ENCODE measurements around the gene EXD3. TPM values are rescaled to one million over a fixed set of nuclear protein-coding genes. Genes with fewer than 3 reads are reported as not detected.
"Not testable (repeated sequence)": the region's sequence is repeated elsewhere in the genome, so short reads cannot be mapped to it uniquely, and the experiment has no call there.

EXD3 gene
- total RNA-seq, 1 donor from 2014 or later: 7.6 TPM

DNA sequence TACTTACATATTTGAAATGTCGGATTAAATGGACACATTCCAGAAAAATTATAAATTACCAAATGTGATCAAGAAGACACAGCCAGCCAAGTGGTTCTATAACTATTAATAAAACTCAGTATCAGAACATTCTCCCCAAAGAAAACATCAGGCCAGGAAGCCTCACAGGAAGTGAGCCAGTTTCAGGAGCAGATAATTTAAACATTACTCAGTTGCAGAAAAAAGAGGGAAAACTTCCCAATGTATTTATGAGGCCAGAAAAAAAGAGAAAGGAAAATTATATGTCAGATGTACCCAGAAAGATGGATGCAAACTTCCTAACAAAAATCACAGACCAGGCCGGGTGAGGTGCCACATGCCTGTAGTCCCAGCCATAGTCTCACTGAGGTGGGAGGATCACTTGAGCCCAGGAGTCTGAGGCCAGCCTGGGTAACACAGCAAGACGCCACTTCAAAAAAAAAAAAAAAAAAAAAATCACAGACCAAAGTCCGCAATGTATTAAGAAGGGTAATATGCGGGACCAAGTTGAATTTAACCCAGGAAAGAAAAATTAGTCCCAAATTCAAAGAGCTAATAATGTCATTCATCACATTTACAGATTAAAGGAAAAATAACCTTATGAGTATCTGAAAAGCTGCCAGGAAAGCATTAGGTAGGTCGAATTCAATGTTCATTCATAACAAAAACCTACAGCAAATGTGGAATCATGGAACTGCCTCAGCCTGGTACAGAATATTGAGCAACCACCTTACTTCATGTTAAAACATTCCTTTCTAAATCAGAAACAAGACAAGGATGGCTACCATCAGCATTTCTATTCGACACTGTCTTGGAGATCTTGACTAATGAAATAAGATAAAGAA lies 83.7 kb downstream of the EXD3 start:
- DNase-seq: no peak

DNA sequence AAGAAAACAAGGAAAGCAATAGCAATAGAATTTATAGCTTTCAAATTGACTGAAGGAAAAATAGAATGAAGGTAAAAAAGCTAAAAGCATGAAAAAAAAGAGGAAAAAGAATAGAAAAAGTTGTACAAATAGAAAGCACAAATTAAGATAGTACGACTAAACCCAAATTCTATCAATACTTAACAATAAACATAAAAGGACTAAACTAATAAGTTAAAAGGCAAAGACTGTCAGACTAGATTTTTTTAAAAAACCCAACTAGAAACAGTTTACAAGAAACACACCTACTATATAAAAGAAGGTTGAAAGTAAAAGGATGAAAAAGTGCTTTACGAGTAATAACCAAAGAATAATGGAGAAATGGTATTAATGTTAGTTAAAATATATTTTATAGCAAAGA lies 86.2 kb downstream of the EXD3 start:
- no peak for DNase-seq

DNA sequence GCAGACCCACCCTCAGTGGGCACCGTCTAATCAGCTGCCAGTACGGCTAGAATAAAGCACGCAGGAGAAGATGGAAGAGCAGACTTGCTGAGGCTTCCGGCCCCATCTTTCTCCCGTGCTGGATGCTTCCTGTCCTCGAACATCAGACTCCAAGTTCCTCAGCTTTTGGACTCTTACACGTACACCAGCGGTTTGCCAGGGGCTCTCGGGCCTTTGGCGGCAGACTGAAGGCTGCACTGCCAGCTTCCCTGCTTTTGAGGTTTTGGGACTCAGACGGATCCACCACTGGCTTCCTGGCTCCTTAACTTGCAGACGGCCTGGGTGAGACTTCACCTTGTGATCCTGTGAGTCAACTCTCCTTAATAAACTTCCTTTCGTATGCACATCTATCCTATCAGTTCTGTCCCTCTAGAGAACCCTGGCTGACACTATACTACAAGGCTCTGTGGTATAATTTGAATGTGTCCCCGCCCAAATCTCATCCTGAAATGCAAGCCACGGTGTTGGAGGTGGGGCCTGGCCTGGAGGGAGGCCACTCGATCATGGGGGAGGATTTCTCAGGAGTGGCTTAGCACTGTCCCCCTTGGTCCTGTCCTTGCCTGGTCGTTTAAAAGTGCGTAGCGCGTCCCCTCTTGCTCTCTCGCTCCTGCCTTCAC lies 89.8 kb downstream of the EXD3 start:
- no peak for DNase-seq

DNA sequence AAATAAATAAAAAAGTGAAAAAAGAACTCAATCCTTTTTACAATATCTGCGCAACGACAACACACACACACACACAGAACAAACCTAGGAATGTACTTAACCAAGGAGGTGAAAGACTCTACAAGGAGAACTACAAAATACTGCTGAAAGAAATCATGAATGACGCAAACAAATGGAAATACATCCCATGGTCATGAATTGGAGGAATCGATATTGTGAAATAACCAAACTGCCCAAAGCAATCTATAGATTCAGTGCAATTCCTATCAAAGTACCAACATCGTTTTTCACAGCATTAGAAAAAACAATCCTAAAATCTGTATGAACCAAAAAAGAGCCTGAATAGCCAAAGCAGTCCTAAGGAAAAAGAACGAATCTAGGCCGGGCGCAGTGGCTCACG lies 91.0 kb downstream of the EXD3 start:
- DNase-seq: no peak

DNA sequence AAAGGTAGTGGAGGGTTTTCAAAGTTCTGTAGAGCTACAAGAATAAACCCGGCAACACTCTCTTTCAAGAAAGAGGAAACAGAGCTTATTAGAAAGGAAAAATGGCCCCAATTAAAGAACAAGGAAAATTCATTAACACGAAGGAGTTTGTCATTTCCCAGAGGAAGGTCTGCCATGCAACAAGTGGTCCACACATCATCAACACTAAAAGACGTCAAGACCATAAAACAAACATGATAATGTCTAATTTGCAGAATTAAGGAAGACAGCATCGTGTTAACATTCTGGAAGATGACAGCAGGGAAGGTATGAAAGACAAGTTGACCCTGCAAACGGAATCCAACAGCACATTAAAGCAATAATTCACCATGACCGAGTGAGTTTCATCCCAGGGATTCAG lies 92.3 kb downstream of the EXD3 start:
- DNase-seq: no peak

DNA sequence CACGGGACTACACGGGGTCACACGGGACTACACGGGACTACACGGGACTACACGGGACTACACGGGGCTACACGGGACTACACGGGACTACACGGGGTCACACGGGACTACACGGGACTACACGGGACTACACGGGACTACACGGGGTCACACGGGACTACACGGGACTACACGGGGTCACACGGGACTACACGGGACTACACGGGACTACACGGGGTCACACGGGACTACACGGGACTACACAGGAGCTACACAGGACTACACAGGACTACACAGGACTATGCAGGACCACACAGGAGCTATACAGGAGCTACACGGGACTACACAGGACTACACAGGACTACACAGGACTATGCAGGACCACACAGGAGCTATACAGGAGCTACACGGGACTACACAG lies 93.4 kb downstream of the EXD3 start:
- not testable (repeated sequence) for DNase-seq

DNA sequence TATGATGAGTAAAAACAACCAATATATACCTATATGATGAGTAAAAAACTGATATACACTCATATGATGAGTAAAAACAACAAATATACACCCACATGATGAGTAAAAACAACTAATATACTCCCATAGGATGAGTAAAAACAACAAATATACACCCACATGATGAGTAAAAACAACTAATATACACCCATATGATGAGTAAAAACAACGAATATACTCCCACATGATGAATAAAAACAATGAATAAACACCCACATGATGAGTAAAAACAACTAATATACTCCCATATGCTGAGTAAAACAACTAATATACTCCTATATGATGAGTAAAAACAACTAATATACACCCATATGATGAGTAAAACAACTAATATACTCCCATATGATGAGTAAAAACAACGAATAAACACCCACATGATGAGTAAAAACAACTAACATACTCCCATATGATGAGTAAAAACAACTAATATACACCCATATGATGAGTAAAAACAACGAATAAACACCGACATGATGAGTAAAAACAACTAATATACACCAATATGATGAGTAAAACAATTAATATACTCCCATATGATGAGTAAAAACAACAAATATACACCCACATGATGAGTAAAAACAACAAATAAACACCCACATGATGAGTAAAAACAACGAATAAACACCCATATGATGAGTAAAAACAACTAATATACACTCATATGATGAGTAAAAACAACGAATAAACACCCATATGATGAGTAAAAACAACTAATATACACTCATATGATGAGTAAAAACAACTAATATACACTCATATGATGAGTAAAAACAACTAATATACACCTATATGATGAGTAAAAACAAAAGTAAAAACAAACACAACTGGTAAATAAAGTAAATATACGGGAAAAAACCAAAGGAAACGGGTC lies 95.1 kb downstream of the EXD3 start:
- DNase-seq: not testable (repeated sequence)

DNA sequence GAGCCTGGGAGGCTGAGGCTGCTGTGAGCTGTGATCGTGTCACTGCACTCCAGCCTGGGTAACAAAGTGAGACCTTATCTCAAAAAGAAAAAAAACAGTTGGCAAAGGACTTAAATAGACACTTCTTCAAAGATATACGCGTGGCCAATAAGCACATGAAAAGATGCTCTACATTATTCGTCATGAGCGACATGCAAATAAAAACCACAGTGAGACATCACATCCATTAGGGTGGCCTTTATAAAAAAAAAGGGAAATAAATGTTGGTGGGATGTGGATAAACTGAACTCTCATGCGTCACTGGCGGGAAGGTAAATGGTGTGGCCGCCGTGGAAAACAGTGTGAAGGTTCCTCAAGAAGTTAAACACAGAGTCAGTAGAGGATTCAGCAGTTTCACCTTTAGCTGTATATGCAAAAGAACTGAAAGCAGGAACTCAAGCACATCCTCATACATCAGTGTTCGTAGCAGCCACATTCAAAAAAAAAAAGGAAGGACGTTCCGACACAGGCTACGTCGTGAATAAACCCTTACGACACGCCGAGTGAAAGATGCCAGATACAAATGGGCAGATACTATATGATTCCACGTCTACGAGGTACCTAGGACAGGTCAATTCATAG lies 96.4 kb downstream of the EXD3 start:
- no peak for DNase-seq

DNA sequence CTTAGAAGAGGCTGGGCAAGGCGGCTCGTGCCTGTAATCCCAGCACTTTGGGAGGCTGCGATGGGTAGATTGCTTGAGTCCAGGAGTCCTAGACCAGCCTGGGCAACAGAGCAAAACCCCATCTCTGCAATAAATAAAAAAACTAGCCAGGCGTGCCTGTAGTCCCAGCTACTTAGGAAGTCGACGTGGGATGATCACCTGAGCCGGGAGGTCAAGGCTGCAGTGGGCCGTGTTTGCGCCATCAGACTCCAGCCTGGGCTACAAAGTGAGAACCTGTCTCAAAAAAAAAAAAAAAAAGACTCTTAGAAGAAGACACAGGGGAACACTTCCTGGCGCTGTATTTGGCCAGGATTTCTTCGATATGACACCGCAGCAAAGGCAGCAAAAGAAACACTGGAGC lies 97.2 kb downstream of the EXD3 start:
- DNase-seq: no peak

DNA sequence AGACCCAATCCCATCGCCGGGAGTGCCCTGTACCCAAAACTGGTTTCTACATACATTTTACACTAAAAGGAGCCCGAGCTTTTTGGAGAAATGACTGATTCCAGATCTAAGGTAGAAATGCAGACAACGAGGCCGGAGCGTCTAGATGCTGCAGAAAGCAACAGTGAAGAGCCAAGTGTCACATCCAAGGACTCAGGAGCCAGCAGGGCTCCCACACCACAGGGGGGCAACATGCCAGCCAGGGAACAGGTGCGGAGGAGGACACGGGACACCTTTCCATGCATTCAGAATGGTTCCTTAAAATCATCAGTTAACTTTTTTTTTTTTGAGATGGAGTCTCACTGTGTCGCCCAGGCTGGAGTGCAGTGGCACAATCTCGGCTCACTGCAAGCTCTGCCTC lies 97.8 kb downstream of the EXD3 start:
- no peak for DNase-seq

DNA sequence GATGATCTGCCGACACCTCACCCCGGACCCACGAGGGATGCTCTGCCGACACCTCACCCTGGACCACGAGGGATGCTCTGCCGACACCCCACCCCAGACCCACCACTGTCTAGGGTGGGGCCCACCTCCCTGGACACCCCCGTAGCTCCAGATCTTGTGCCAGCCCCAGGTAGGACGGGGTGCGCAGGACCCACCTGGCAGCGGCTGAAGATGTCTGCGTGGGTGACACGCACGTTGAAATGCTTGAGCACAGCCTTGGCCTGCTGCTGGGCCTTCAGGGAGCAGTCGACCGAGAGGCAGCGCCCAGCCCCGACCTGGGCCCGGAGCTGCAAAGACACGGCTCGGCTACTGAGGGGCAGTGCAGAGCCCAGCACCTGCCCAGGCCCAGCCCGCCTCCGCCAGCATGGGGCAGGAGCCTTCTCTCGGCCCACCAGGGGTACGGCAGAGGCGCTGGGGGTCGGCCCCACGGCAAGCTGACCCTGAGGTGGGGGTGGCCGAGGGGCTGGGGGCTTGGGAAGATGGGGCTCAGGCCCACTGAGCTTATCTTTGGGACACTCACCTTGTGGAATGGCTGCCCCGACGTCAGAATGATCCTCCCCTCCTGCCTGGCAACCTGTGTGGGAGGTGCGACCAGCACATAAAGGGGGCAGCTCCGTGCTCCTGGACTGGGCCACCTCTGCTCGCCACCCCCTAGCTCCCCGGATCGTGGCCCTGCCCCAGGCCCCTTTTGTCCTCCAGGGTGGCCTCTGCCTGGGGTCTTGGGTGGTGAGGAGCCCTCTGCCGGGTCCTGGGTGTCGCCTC lies 99.2 kb downstream of the EXD3 start:
- no peak for DNase-seq

DNA sequence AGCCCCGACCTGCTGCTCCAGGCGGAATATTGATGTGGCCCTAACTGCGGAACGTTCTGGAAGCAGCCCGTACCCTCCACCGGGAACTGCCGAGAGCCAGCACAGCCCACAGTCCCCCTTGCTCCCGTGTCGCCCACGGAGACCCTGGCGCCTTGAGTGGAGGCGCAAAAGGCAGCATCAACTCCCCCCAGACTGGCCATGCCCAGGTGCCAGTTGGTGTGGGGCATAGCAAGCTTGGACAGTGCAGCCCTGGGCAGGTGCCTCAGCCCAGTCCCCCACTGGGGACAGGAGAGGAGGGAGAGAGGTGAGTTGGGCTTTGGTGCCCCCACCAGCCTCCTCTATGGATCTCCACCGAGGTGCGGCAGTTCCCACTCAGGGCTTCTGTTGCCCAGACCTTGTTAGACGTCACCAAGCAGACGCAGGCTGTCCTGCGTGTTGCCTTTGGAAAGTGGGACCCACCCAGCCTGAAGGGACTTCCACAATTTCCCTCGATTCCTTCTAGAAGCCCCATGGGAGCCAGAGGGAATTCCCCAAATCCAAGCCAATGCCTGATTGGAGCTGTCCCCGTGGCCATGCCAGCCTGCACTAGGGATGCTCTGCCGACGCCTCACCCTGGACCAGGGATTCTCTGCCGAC lies 101.1 kb downstream of the EXD3 start:
- no peak for DNase-seq

DNA sequence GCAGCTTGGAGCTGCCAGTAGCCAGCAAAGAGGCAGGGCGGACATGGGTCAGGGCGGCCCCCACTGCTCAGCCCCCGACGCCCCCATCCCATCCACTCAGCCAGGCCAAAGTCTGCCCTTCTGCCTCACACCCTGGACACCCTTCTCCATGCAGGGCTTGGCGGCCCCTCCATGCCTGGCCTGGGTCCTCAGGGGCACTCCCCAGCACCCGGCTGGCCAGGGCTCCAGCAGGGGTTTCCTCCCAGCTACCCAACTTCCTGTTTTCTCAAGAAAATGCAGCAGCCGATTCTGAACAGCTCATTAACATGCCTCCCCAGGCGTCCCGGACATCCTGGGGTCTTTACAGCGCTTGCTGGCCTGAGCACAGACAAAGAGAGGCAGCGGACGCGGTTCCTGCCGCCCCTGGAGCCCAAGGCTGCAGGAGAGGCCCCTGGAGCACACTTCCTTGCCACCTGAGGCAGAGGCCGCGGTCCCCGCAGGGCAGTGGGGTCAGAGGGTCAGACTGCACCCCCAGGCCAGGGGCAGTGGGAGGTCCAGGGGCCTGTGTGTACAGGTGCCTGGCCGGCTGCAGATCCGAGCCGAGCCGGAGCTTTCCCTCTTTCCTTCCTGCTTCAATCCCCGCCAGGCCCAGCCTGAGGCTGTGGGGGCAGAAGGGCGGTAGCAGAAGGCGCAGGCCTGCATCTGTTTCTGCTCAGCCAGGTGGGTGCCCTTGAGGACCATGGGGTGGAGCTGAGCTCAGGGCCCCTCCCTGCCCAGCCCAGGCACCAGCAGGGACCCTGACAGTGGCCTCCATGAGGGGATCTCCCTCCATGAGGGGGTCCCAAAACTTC lies 102.2 kb downstream of the EXD3 start:
- DNase-seq: no peak

DNA sequence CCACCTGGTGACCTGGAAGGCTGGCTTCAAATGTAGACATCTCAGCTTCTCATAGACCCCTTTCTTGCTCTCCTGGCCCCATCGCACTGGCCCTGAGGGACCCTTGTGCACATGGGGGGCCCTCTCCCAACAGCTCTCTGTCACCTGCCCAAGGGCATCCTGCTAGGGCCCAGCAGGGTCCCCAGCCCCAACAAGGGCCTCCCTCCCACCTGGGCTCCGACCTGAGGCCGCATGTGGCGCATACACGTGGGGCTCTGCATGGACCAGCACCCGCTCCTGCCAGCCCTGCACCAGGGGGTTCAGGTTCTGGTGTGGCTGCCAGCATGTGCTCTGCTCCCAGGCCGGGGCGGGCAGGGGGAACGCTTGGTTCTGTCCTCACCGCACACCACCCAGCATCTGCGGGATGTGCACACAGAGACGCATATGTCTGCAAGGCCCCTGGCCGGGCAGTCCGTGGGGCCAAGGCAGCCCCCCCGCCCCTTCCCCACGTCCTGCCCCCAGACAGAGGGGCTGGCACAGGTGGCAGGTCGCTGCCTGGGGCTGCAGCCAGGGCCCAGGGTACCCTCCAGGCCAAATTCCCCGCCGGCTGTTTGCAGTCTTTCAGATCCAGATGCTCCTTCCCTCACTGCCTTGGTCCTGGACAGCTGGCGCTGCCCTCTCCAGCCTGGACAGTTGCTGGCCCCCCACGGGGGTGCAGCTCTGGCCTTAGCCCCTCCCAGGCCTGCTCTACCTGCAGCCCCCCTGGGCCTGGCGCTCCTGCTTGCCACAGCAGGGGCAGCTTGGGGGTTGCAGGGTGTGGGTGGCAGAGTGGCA lies 103.0 kb downstream of the EXD3 start:
- DNase-seq: no peak

DNA sequence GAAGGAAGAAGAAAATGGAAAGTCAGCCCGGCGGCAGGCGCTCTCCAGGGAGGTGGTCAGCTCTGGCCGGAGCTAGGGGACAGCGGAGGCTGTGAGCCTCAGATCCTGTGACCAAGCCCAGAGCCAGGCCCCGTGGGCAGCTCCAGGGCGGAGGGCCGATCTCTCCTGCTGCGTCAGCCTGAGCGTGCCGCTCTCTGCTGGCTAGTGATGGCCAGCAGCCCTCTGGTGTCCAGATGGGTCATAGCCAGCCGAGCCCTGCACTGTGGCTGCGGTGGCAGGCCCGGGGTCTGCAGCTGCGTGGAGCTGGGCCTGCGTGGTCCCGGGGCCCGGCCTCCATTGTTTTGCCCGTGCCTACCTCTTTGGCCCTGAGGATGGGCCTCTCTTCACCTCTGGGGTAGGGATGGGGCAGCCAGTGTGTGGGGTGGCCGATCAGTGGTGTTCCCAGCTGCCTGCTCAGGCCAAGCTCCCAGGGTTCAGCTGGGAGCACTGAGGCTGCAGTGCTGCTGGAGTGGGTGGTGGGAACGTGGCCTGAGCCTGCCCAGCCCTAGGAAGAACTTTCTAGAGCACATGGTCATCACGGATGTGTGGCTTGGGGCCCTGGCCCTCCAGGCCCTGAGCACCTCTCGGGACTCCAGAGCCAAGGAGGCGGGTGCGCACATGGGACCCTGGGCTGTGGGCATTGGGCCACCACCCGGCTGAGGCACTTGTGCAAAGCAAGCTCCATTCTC lies 103.8 kb downstream of the EXD3 start:
- DNase-seq: no peak

DNA sequence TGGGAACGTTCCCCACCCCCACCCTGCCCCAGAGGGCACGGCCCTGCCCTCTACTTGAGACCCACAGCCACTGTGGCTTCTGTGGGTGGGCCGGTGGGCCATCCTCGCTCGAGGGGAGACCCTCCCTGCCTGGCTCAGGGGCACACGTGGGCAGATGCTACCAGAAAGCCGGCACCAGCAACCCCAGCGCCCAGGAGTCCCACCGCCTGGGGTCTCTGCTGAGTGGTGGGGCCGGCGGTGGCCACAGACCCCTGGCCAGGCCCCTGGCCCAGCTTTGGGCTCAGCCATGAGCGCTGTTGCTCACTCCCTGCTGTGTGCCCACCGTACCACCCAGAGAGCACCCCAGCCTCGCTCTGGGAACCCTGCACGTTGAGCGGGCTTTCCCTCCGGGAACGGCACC lies 104.4 kb downstream of the EXD3 start:
- no peak for DNase-seq

DNA sequence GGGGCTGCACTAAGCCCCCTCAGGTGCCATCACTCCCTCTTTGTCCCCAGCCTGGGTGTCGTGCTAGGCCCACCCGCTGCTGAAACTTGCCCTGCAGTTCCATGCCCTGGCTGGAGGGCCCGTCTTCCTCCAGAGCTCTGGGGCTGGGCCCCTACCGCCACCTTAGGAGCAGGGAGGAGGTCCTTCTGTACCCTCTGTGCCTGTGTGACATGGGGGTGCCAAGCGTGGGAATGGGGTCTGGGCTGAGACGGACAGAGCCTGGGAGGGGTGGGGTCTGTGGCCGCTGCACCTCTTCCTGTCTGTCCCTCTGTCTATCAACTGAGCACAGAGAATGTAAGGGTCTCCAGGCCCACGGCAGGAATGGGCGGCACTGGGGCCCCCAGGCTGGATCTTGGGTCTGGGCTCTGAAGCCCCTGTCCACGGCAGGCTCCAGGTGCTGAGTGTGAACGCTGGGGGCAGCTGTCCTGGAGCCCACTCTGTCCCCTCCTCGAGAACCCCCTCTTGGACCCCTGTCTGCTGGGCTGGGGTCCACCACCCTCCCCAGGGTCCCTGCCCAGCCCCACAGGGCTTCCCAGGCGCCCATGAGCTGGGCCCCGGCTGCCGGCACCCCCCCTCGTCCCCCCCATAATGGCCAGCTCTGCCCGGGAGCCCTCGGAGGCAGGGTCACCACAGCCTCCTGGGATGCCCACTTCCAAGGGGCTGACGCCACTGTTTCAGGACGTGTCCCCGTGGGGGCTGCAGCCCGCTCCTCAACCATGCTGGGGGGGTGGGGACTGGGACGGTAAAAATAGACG lies 105.0 kb downstream of the EXD3 start:
- DNase-seq: no peak
